Endothelial cell of umbilical vein (primary cell): ENCODE measurements around the gene RAMACL. TPM values are rescaled to one million over a fixed set of nuclear protein-coding genes. Genes with fewer than 3 reads are reported as not detected.

Experiments
- BruUV-seq: library from RNA; stranded (reverse); fragments of 400-500 nt; replicated peaks from 2 replicates; lab custom pipeline; 2021; lab: Mats Ljungman, UMichigan
- CTCF ChIA-PET: fragments of 300-600, 350-600 bp; sonication (Branson Sonifier 250); formaldehyde crosslinking; loops from one replicate; lab custom pipeline; 2021; ENCODE audit warnings: antibody characterized with exemption, inconsistent platforms; lab: Charles Lee
- POLR2A ChIA-PET: fragments of 300-600, 350-600 bp; sonication (Branson Sonifier 250); formaldehyde crosslinking; loops from one replicate; lab custom pipeline; 2021; ENCODE audit warnings: antibody characterized with exemption, inconsistent platforms; lab: Charles Lee
- DNase-seq: peaks from one replicate; pipeline ENCODE4 v3.0.0-alpha.2; 2011; ENCODE audit warnings: low read depth, low spot score
- FAIRE-seq: peaks from 2 replicates; lab custom pipeline; 2011; peaks lifted over from hg19 to GRCh38; lab: Jason Lieb, UNC
- H2AFZ ChIP-seq: 2 replicates; pipeline ENCODE4 v1.6.0; 2012; ENCODE audit warnings: low read depth, low read length, control low read depth, inconsistent platforms
- H3K27ac ChIP-seq: 2 replicates; pipeline ENCODE4 v1.5.1; 2011; ENCODE audit warnings: low read depth, mild to moderate bottlenecking, control low read depth, low read length, moderate library complexity; ENCODE audit not compliant: insufficient read depth
- H3K27me3 ChIP-seq, 2 experiments: 2 replicates each; pipeline versions ENCODE4 v1.6.0 to v1.6.1; 2011; ENCODE audit warnings: low read length in 2 of 2, mixed read lengths in 1 of 2; ENCODE audit not compliant: control insufficient read depth in 2 of 2, insufficient read depth in 2 of 2
- H3K36me3 ChIP-seq, 2 experiments: 2 replicates in 1 of 2; 3 replicates in 1 of 2; pipeline ENCODE4 v1.5.1; 2011; ENCODE audit warnings: low read length in 2 of 2, mild to moderate bottlenecking in 1 of 2, moderate library complexity in 1 of 2; ENCODE audit not compliant: control insufficient read depth in 2 of 2, insufficient read depth in 2 of 2; ENCODE audit errors: extremely low read depth in 1 of 2
- H3K4me1 ChIP-seq: 3 replicates; pipeline ENCODE4 v1.5.1; 2011; ENCODE audit warnings: mild to moderate bottlenecking, low read length; ENCODE audit not compliant: control insufficient read depth, insufficient read depth; ENCODE audit errors: extremely low read depth
- H3K4me2 ChIP-seq: 2 replicates; pipeline ENCODE4 v1.6.1; 2011; ENCODE audit warnings: low read length, control low read depth, mixed read lengths; ENCODE audit not compliant: insufficient read depth
- H3K4me3 ChIP-seq, 3 experiments: fragments of 200-600 bp in 1 of 3; sonication (generic), shearing (Covaris generic) in 1 of 3; replicated peaks in 1 of 3; 2 replicates each; pipeline ENCODE4 v1.5.1; 2011 to 2016; ENCODE audit warnings: control low read depth in 3 of 3, low read length in 3 of 3, mild to moderate bottlenecking in 2 of 3, inconsistent platforms in 1 of 3, low read depth in 1 of 3, moderate library complexity in 1 of 3; ENCODE audit not compliant: insufficient read depth in 1 of 3
- H3K79me2 ChIP-seq: 2 replicates; pipeline ENCODE4 v1.6.0; 2012; ENCODE audit warnings: low read length, inconsistent platforms; ENCODE audit not compliant: control insufficient read depth, insufficient read depth
- H3K9ac ChIP-seq: replicated peaks from 2 replicates; pipeline ENCODE3; 2011; ENCODE audit warnings: low read length, control low read depth; ENCODE audit not compliant: insufficient read depth; ENCODE audit errors: extremely low read depth
- H3K9me1 ChIP-seq: replicated peaks from 3 replicates; pipeline ENCODE4 v1.6.0; 2011; ENCODE audit warnings: mild to moderate bottlenecking, low read length; ENCODE audit not compliant: control insufficient read depth, insufficient read depth; ENCODE audit errors: extremely low read depth
- H3K9me3 ChIP-seq: replicated peaks from 2 replicates; pipeline ENCODE4 v1.5.1; 2012; ENCODE audit warnings: low read length, inconsistent platforms; ENCODE audit not compliant: control insufficient read depth, insufficient read depth
- H4K20me1 ChIP-seq: replicated peaks from 2 replicates; pipeline ENCODE3; 2011; ENCODE audit warnings: mild to moderate bottlenecking, low read length; ENCODE audit not compliant: control insufficient read depth, insufficient read depth; ENCODE audit errors: extremely low read depth
- EZH2 ChIP-seq: IDR thresholded peaks from 2 replicates; pipeline ENCODE4 v1.6.1; 2012; ENCODE audit warnings: borderline replicate concordance, low read depth, mild to moderate bottlenecking, moderate library complexity, low read length, inconsistent platforms; ENCODE audit not compliant: severe bottlenecking
- FOS ChIP-seq: IDR thresholded peaks from 2 replicates; pipeline ENCODE4 v1.6.1; 2011; ENCODE audit warnings: mild to moderate bottlenecking, low read length, moderate library complexity, borderline replicate concordance; ENCODE audit not compliant: insufficient read depth
- GATA2 ChIP-seq: IDR thresholded peaks from 2 replicates; pipeline ENCODE4 v1.7.0; 2011; ENCODE audit warnings: low read depth, mild to moderate bottlenecking, moderate library complexity, mixed read lengths, low read length; ENCODE audit not compliant: insufficient read length, insufficient read depth
- JUN ChIP-seq: IDR thresholded peaks from 2 replicates; pipeline ENCODE4 v1.6.1; 2011; ENCODE audit warnings: borderline replicate concordance, low read depth; ENCODE audit not compliant: insufficient read length, insufficient read depth
- MYC ChIP-seq: IDR thresholded peaks from one replicate; pipeline ENCODE4 v1.6.1; 2011; ENCODE audit warnings: mild to moderate bottlenecking, low read depth, low read length
- POLR2A ChIP-seq: IDR thresholded peaks from 2 replicates; pipeline ENCODE4 v1.6.1; 2012; ENCODE audit warnings: low read depth, mild to moderate bottlenecking, control low read depth, low read length
- POLR2AphosphoS5 ChIP-seq: IDR thresholded peaks from 2 replicates; pipeline ENCODE4 v1.6.1; 2012; ENCODE audit warnings: low read depth, mild to moderate bottlenecking, control low read depth, low read length, moderate library complexity; ENCODE audit not compliant: insufficient read depth
- dilution Hi-C: fragments of 300-500 bp; cut with MboI; formaldehyde crosslinking; loops from one replicate; pipeline ENCODE4 v1.15.0; 2019; ENCODE audit warnings: low sequenced_read_pairs; ENCODE audit not compliant: extremely low pct_ligation_motif_present
- intact Hi-C: fragments of 100-400 bp; cut with micrococcal nuclease; formaldehyde crosslinking; loops from one replicate; pipeline ENCODE4 v1.10.0; 2022
- polyA plus RNA-seq, 4 experiments: library from polyadenylated mRNA; depleted of rRNA in 3 of 4; stranded (reverse) in 3 of 4; unstranded in 1 of 4; fragments of >200 nt; gene quantifications; 2 replicates each; pipeline versions ENCODE4 v1.2.1 to v1.2.3, GENCODE V29; 2011 to 2012; ENCODE audit warnings: missing spikeins in 1 of 4
- total RNA-seq: library from RNA; stranded (reverse); gene quantifications from 2 replicates; pipeline ENCODE4 v1.2.3, GENCODE V29; 2021
- TF ChIP-seq, protein P1 (sequence below): IDR thresholded peaks from 2 replicates; pipeline ENCODE4 v1.6.1; 2011; ENCODE audit not compliant: insufficient read depth, insufficient read length
- TF ChIP-seq, protein P2 (sequence below), 2 donors: IDR thresholded peaks; 1 replicate in 1 of 2; 2 replicates in 1 of 2; pipeline ENCODE4 v1.5.1; 2011; ENCODE audit warnings: low read length in 2 of 2, mild to moderate bottlenecking in 2 of 2, moderate library complexity in 2 of 2, control low read depth in 1 of 2, inconsistent platforms in 1 of 2, low read depth in 1 of 2; ENCODE audit not compliant: insufficient read depth in 1 of 2; ENCODE audit errors: extremely low read depth in 1 of 2

The RAMACL gene
- total and polyA plus RNA-seq, 2 donors (not counting 3 experiments of a cell fraction or from before 2014, with no cell fraction given), result 0.17 to 5.3 TPM

DNA sequence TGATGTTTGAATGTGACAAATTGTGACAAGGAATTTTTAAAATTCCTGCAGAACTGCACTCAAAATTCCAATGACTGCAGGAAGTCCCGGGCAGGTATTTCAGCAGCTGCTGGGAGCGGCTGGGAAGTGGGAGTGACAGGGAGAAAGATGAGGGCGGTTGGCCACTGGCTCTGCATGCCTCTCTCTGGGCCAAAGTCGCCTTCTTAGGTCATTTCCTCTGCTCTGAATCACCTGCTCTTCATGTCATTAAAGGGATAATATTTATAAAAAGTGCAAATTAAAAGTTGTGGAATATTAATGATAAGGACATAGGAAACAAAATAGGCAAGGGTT, 43.9 kb downstream of the RAMACL start:
- TF ChIP-seq FOS (peak; percentile 59), GATA2 (no peak)
- TF ChIP-seq, protein P1, sequence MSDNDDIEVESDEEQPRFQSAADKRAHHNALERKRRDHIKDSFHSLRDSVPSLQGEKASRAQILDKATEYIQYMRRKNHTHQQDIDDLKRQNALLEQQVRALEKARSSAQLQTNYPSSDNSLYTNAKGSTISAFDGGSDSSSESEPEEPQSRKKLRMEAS, result no peak
- Histone ChIP-seq H2AFZ (no peak overlapping the region), H3K9me1 (no peaks in the 10 kb centered on the region), H3K4me2 (no peak overlapping the region), H3K27me3 (no peaks in the 10 kb centered on the region), H3K4me3 (no peak overlapping the region), H3K36me3 (peaks cover 3 to 11% of the 10 kb centered on the region in 2 experiments), H3K27ac (no peak overlapping the region), H3K9me3 (no peaks in the 10 kb centered on the region), H3K9ac (no peak overlapping the region), H3K79me2 (no peaks in the 10 kb centered on the region), H3K4me1 (peaks cover 9% of the 10 kb centered on the region), H4K20me1 (no peaks in the 10 kb centered on the region)
- CTCF ChIA-PET, result interaction anchor here (1.3 kb wide), 1 partner anchor 27 kb away, joined by 4 read pairs; no protein-coding TSS in a partner anchor
- DNase-seq (peak; percentile 16), FAIRE-seq (no peak)
- intact Hi-C loops, result no loop called here
- POLR2A ChIA-PET, result no interaction called here
- dilution Hi-C loops, result no loop called here
- BruUV-seq, result no TSS peak

DNA sequence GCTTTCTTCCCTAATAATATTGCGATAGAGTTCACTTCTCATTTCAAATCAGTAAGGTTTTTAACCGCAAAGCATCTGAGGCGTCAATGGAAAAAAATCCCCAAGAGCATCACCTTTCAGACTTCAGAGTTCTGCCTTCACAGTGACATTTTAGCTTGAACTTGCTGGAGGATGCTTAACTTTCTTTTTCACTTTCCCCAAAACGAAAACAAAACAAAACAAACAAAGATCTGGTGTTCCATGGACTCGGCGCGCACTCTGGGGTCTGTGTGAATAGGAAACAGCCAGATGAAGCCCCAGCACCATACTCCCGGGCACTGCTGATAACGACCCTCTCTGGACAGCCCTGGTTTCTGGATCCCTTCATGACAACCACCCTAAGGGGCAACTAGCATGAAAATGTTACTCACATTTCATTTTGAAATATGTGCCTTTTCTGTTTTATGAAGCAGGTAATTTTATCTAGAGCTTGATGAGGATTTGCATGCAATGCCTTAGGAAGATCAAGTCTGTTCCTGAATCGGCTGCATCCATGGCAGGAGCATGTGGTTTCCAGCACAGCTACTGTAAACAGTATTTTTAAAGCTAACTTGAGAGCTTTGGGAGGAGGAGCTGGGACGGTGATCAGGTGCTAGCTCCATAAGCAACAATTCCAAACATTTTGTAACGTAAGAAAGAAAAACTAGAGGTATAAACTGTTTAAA, 44.5 kb downstream of the RAMACL start:
- H3K27me3 ChIP-seq, result no peaks in the 10 kb centered on the region
- H3K36me3 ChIP-seq, result peaks cover 3 to 8% of the 10 kb centered on the region in 2 experiments
- BruUV-seq, result no TSS peak
- no peaks in the 10 kb centered on the region for H4K20me1 ChIP-seq
- POLR2A ChIA-PET, result no interaction called here
- no peaks in the 10 kb centered on the region for H3K9me1 ChIP-seq
- DNase-seq, result no peak
- TF ChIP-seq POLR2A, result no peak
- no peak for TF ChIP-seq MYC
- TF ChIP-seq GATA2, result no peak
- TF ChIP-seq, protein P1, result no peak
- TF ChIP-seq POLR2AphosphoS5, result no peak
- TF ChIP-seq, protein P2, sequence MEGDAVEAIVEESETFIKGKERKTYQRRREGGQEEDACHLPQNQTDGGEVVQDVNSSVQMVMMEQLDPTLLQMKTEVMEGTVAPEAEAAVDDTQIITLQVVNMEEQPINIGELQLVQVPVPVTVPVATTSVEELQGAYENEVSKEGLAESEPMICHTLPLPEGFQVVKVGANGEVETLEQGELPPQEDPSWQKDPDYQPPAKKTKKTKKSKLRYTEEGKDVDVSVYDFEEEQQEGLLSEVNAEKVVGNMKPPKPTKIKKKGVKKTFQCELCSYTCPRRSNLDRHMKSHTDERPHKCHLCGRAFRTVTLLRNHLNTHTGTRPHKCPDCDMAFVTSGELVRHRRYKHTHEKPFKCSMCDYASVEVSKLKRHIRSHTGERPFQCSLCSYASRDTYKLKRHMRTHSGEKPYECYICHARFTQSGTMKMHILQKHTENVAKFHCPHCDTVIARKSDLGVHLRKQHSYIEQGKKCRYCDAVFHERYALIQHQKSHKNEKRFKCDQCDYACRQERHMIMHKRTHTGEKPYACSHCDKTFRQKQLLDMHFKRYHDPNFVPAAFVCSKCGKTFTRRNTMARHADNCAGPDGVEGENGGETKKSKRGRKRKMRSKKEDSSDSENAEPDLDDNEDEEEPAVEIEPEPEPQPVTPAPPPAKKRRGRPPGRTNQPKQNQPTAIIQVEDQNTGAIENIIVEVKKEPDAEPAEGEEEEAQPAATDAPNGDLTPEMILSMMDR (IDR thresholded peaks at IDR 0.05; ENCODE audit: extremely low read depth in 1 of 2, insufficient read depth in 1 of 2, low read depth in 1 of 2, low read length in 2 of 2), result no peak
- no peak for TF ChIP-seq EZH2
- TF ChIP-seq FOS, result no peak
- no peak for TF ChIP-seq JUN
- no peak overlapping the region for H3K4me2 ChIP-seq
- no peak overlapping the region for H3K4me3 ChIP-seq
- CTCF ChIA-PET, result interaction anchor here (0.6 to 1.3 kb wide), 2 partner anchors 26 to 47 kb away, joined by 3 to 4 read pairs; no protein-coding TSS in a partner anchor
- H3K9ac ChIP-seq, result no peak overlapping the region
- dilution Hi-C loops (no loop called here), intact Hi-C loops (no loop called here)
- H3K79me2 ChIP-seq, result no peaks in the 10 kb centered on the region
- no peaks in the 10 kb centered on the region for H3K9me3 ChIP-seq
- H3K27ac ChIP-seq, result no peak overlapping the region
- H3K4me1 ChIP-seq, result peaks cover 9% of the 10 kb centered on the region
- no peak for FAIRE-seq
- no peak overlapping the region for H2AFZ ChIP-seq
